Measurements from ENCODE around the gene KLB.
"Not testable (repeated sequence)": the region's sequence is repeated elsewhere in the genome, so short reads cannot be mapped to it uniquely, and the experiment has no call there.

Gene KLB

GRCh38 chr4:39406763-39407583 is at the start of gene KLB:
Gene KLB, plus strand, starts transcription at chr4:39406930. Its CDS starts 20 bp downstream, at chr4:39406950.
- DNase-seq: no peak

- DNase-seq: no peak
Measured at GRCh38 chr4:39357002-39357401, 49.7 kb upstream of the KLB start.

GRCh38 chr4:39360611-39361010 is 46.1 kb upstream of the KLB start:
- DNase-seq: not testable (repeated sequence)

GRCh38 chr4:39362827-39363226 is 43.9 kb upstream of the KLB start:
- no peak for DNase-seq

GRCh38 chr4:39363773-39364393 is 42.8 kb upstream of the KLB start:
- no peak for DNase-seq

GRCh38 chr4:39365360-39365759 is 41.4 kb upstream of the KLB start:
- DNase-seq: no peak

- peak; percentile 96 for DNase-seq
Measured at GRCh38 chr4:39365830-39366771, 40.6 kb upstream of the KLB start, which contains the start of gene RFC1. Gene RFC1, minus strand, starts transcription at chr4:39366362. Its CDS starts 121 bp downstream, at chr4:39366241.

- DNase-seq: no peak
Measured at GRCh38 chr4:39367166-39367565, 39.6 kb upstream of the KLB start.

GRCh38 chr4:39369301-39369700 is 37.4 kb upstream of the KLB start:
- DNase-seq: peak; percentile 77

- DNase-seq: not testable (repeated sequence)
Measured at GRCh38 chr4:39371209-39371608, 35.5 kb upstream of the KLB start.

- no peak for DNase-seq
Measured at GRCh38 chr4:39375478-39375877, 31.3 kb upstream of the KLB start.

- no peak for DNase-seq
Measured at GRCh38 chr4:39383690-39384089, 23.0 kb upstream of the KLB start.

- DNase-seq: no peak
Measured at GRCh38 chr4:39384563-39384962, 22.2 kb upstream of the KLB start.

GRCh38 chr4:39390603-39391002 is 16.1 kb upstream of the KLB start:
- no peak for DNase-seq

GRCh38 chr4:39394706-39395105 is 12.0 kb upstream of the KLB start:
- peak; percentile 26 for DNase-seq

- not testable (repeated sequence) for DNase-seq
Measured at GRCh38 chr4:39401640-39402039, 5.1 kb upstream of the KLB start.

GRCh38 chr4:39407584-39407885 is 805 bp downstream of the KLB start:
- no peak for DNase-seq

GRCh38 chr4:39410415-39410814 is 3.7 kb downstream of the KLB start:
- peak; percentile 29 for DNase-seq

- not testable (repeated sequence) for DNase-seq
Measured at GRCh38 chr4:39411561-39411960, 4.8 kb downstream of the KLB start.

GRCh38 chr4:39415678-39416283 is 9.1 kb downstream of the KLB start:
- no peak for DNase-seq

GRCh38 chr4:39422247-39422646 is 15.5 kb downstream of the KLB start:
- DNase-seq: no peak

GRCh38 chr4:39425297-39425696 is 18.6 kb downstream of the KLB start:
- not testable (repeated sequence) for DNase-seq

- DNase-seq: no peak
Measured at GRCh38 chr4:39426728-39427127, 20.0 kb downstream of the KLB start.
